IMR-90 (cell line): ENCODE measurements around the gene VDAC2. TPM values are rescaled to one million over a fixed set of nuclear protein-coding genes. Genes with fewer than 3 reads are reported as not detected.

ENCODE experiments used
- ATAC-seq: fragments of 200-7000 bp; cut with Tn5 transposase; 2 replicates; pipeline ENCODE4 v1.9.1; 2020; ENCODE audit warnings: low read depth, mild to moderate bottlenecking, moderate library complexity
- BruUV-seq: library from RNA; stranded (reverse); fragments of 400-500 nt; replicated peaks from 2 replicates; lab custom pipeline; 2021; lab: Mats Ljungman, UMichigan
- CTCF ChIA-PET: fragments of 300-600 bp; formaldehyde crosslinking; extraction: SDS; loops from one replicate; lab custom pipeline; 2021; ENCODE audit warnings: antibody characterized with exemption; lab: Yijun Ruan, JAX
- POLR2A ChIA-PET: fragments of 300-600 bp; sonication (Branson Sonifier 250); formaldehyde crosslinking; loops from one replicate; lab custom pipeline; 2022; ENCODE audit warnings: antibody characterized with exemption; ENCODE audit not compliant: unreplicated experiment; lab: Charles Lee
- DNase-seq: peaks from one replicate; pipeline ENCODE4 v3.0.0; 2013
- H2AFZ ChIP-seq: replicated peaks from 2 replicates; pipeline ENCODE3; 2013; ENCODE audit warnings: low read length, mild to moderate bottlenecking; ENCODE audit not compliant: poor library complexity
- H2AK5ac ChIP-seq: 2 replicates; pipeline ENCODE4 v1.6.1; 2013; ENCODE audit warnings: low read depth, low read length, inconsistent platforms
- H2AK9ac ChIP-seq: replicated peaks from 2 replicates; pipeline ENCODE3; 2013; ENCODE audit warnings: mild to moderate bottlenecking, low read depth, low read length, moderate library complexity; ENCODE audit not compliant: poor library complexity
- H2BK120ac ChIP-seq: 2 replicates; pipeline ENCODE4 v1.6.1; 2013; ENCODE audit warnings: low read depth, low read length, inconsistent platforms
- H2BK15ac ChIP-seq: 3 replicates; pipeline ENCODE4 v1.6.1; 2013; ENCODE audit warnings: low read depth, low read length, inconsistent platforms
- H2BK20ac ChIP-seq: 2 replicates; pipeline ENCODE4 v1.6.1; 2013; ENCODE audit warnings: low read depth, mild to moderate bottlenecking, inconsistent platforms, low read length, moderate library complexity
- H2BK5ac ChIP-seq: 2 replicates; pipeline ENCODE4 v1.6.1; 2013; ENCODE audit warnings: mild to moderate bottlenecking, low read depth, low read length, inconsistent platforms; ENCODE audit not compliant: poor library complexity, severe bottlenecking
- H3K14ac ChIP-seq: replicated peaks from 2 replicates; pipeline ENCODE4 v1.6.1; 2013; ENCODE audit warnings: low read depth, low read length, inconsistent platforms
- H3K18ac ChIP-seq: 2 replicates; pipeline ENCODE4 v1.6.1; 2013; ENCODE audit warnings: low read depth, low read length, control low read depth
- H3K23ac ChIP-seq: 2 replicates; pipeline ENCODE4 v1.6.1; 2013; ENCODE audit warnings: low read depth, low read length, inconsistent platforms
- H3K27ac ChIP-seq: 2 replicates; pipeline ENCODE4 v1.5.1; 2013; ENCODE audit warnings: mild to moderate bottlenecking, control low read depth, low read length; ENCODE audit not compliant: insufficient read depth
- H3K27me3 ChIP-seq: 2 replicates; pipeline ENCODE4 v1.6.1; 2013; ENCODE audit warnings: low read length; ENCODE audit not compliant: control insufficient read depth, insufficient read depth
- H3K36me3 ChIP-seq: 2 replicates; pipeline ENCODE4 v1.6.1; 2013; ENCODE audit warnings: low read length, mixed read lengths; ENCODE audit not compliant: control insufficient read depth, insufficient read depth
- H3K4ac ChIP-seq: 2 replicates; pipeline ENCODE4 v1.6.1; 2013; ENCODE audit warnings: low read depth, low read length, inconsistent platforms
- H3K4me1 ChIP-seq: 2 replicates; pipeline ENCODE4 v1.6.1; 2013; ENCODE audit warnings: low read length, mixed read lengths; ENCODE audit not compliant: control insufficient read depth, insufficient read depth
- H3K4me2 ChIP-seq: 2 replicates; pipeline ENCODE4 v1.6.1; 2013; ENCODE audit warnings: low read depth, mild to moderate bottlenecking, control low read depth, low read length, moderate library complexity
- H3K4me3 ChIP-seq: 2 replicates; pipeline ENCODE4 v1.5.1; 2013; ENCODE audit warnings: low read depth, mild to moderate bottlenecking, control low read depth, low read length, moderate library complexity; ENCODE audit not compliant: insufficient read depth
- H3K56ac ChIP-seq: 2 replicates; pipeline ENCODE4 v1.6.1; 2013; ENCODE audit warnings: low read length, inconsistent platforms; ENCODE audit not compliant: insufficient read depth; ENCODE audit errors: extremely low read depth
- H3K79me1 ChIP-seq, 2 experiments: 2 replicates each; pipeline ENCODE4 v1.6.1; 2013; ENCODE audit warnings: low read length in 2 of 2, inconsistent platforms in 1 of 2, low read depth in 1 of 2
- H3K9ac ChIP-seq: 2 replicates; pipeline ENCODE4 v1.6.1; 2013; ENCODE audit warnings: low read depth, low read length, control low read depth
- H3K9me1 ChIP-seq: 2 replicates; pipeline ENCODE4 v1.6.1; 2013; ENCODE audit warnings: low read length, inconsistent platforms; ENCODE audit not compliant: insufficient read depth
- H3K9me3 ChIP-seq: 2 replicates; pipeline ENCODE4 v1.6.1; 2013; ENCODE audit warnings: low read length; ENCODE audit not compliant: control insufficient read depth, insufficient read depth
- H4K20me1 ChIP-seq: 2 replicates; pipeline ENCODE4 v1.6.1; 2013; ENCODE audit warnings: low read length, inconsistent platforms; ENCODE audit not compliant: insufficient read depth
- H4K5ac ChIP-seq: 2 replicates; pipeline ENCODE4 v1.6.1; 2013; ENCODE audit warnings: mild to moderate bottlenecking, low read depth, low read length, control low read depth
- H4K8ac ChIP-seq, 2 experiments: 2 replicates each; pipeline ENCODE4 v1.6.1; 2013; ENCODE audit warnings: low read depth in 2 of 2, low read length in 2 of 2, control low read depth in 1 of 2, inconsistent platforms in 1 of 2
- H4K91ac ChIP-seq: 2 replicates; pipeline ENCODE4 v1.6.1; 2013; ENCODE audit warnings: low read depth, low read length, inconsistent platforms; ENCODE audit not compliant: insufficient read depth
- BHLHE40 ChIP-seq: fragments of 150-350 bp; IDR thresholded peaks from 2 replicates; pipeline ENCODE4 v1.6.1; 2016; ENCODE audit warnings: mild to moderate bottlenecking, low read depth, low read length
- CEBPB ChIP-seq: IDR thresholded peaks from 2 replicates; pipeline ENCODE4 v1.6.1; 2012; ENCODE audit warnings: low read depth, low read length, improper control_type of control experiment
- CHD1 ChIP-seq: IDR thresholded peaks from 2 replicates; pipeline ENCODE4 v1.6.1; 2012; ENCODE audit warnings: low read depth, low read length, improper control_type of control experiment
- FOS ChIP-seq: fragments of 150-350 bp; IDR thresholded peaks from 2 replicates; pipeline ENCODE4 v1.6.1; 2016; ENCODE audit warnings: low read depth, low read length
- MAFK ChIP-seq: IDR thresholded peaks from 2 replicates; pipeline ENCODE4 v1.6.1; 2012; ENCODE audit warnings: low read depth, low read length, improper control_type of control experiment
- MAZ ChIP-seq: IDR thresholded peaks from 2 replicates; pipeline ENCODE4 v1.6.1; 2012; ENCODE audit warnings: low read depth, mild to moderate bottlenecking, low read length, improper control_type of control experiment, moderate library complexity, borderline replicate concordance
- MXI1 ChIP-seq: IDR thresholded peaks from 2 replicates; pipeline ENCODE4 v1.6.1; 2012; ENCODE audit warnings: low read depth, mild to moderate bottlenecking, low read length, moderate library complexity, borderline replicate concordance
- POLR2A ChIP-seq: IDR thresholded peaks from 2 replicates; pipeline ENCODE4 v1.6.1; 2012; ENCODE audit warnings: mild to moderate bottlenecking, low read depth, low read length
- RAD21 ChIP-seq: IDR thresholded peaks from 2 replicates; pipeline ENCODE4 v1.6.1; 2012; ENCODE audit warnings: low read length, improper control_type of control experiment
- RFX5 ChIP-seq: IDR thresholded peaks from 2 replicates; pipeline ENCODE4 v1.8.0; 2012; ENCODE audit warnings: low read depth, mild to moderate bottlenecking, low read length, moderate library complexity
- SMC3 ChIP-seq: fragments of 150-350 bp; IDR thresholded peaks from 2 replicates; pipeline ENCODE4 v1.6.1; 2016; ENCODE audit warnings: low read depth, mild to moderate bottlenecking, antibody characterized with exemption, low read length, moderate library complexity
- WGBS, 2 experiments: methylation state at CpG; one replicate each; pipeline versions ENCODE4 v1.1.5 to v1.1.7; 2013; ENCODE audit warnings: missing lambda C conversion rate in 2 of 2; ENCODE audit not compliant: insufficient read length in 1 of 2; ENCODE audit errors: extremely low coverage in 2 of 2; 5-methylcytosine and 5-hydroxymethylcytosine counted together
- dilution Hi-C: fragments of 300-500 bp; cut with HindIII; formaldehyde crosslinking; loops from one replicate; pipeline ENCODE4 v1.14.3; 2018; ENCODE audit warnings: low sequenced_read_pairs; ENCODE audit not compliant: unreplicated experiment
- in situ Hi-C: fragments of 300-500 bp; cut with MboI; formaldehyde crosslinking; loops from 3 replicates; pipeline ENCODE4 v1.14.3; 2019; ENCODE audit warnings: low sequenced_read_pairs, inconsistent platforms, mixed read lengths
- intact Hi-C: fragments of 100-400 bp; cut with micrococcal nuclease; formaldehyde crosslinking; loops from 2 replicates; pipeline ENCODE4 v1.10.0; 2022
- polyA plus RNA-seq, 3 experiments: library from polyadenylated mRNA; depleted of rRNA; stranded (reverse); fragments of >200 nt; gene quantifications; 2 replicates each; pipeline ENCODE4 v1.2.3, GENCODE V29; 2012; ENCODE audit warnings: low replicate concordance in 1 of 3
- total RNA-seq: library from RNA; depleted of rRNA; stranded (reverse); fragments of >200 nt; gene quantifications from 2 replicates; pipeline ENCODE4 v1.2.3, GENCODE V29; 2012
- TF ChIP-seq, protein P1 (sequence below): conservative IDR thresholded peaks from 2 replicates; pipeline ENCODE4 v1.5.1; 2012; ENCODE audit warnings: mild to moderate bottlenecking, low read depth, low read length, improper control_type of control experiment
- TF ChIP-seq, protein P2 (sequence below): fragments of 150-350 bp; IDR thresholded peaks from 2 replicates; pipeline ENCODE4 v1.6.1; 2016; ENCODE audit warnings: low read depth, mild to moderate bottlenecking, low read length, moderate library complexity, borderline replicate concordance
- TF ChIP-seq, protein P3 (sequence below): fragments of 150-350 bp; IDR thresholded peaks from 2 replicates; pipeline ENCODE4 v1.6.1; 2017; ENCODE audit warnings: mild to moderate bottlenecking, antibody characterized with exemption, low read length, low read depth

VDAC2 gene
- total and polyA plus RNA-seq, 2 of the 4 experiments (the other 2 are of a cell fraction) = 122 to 139 TPM

DNA sequence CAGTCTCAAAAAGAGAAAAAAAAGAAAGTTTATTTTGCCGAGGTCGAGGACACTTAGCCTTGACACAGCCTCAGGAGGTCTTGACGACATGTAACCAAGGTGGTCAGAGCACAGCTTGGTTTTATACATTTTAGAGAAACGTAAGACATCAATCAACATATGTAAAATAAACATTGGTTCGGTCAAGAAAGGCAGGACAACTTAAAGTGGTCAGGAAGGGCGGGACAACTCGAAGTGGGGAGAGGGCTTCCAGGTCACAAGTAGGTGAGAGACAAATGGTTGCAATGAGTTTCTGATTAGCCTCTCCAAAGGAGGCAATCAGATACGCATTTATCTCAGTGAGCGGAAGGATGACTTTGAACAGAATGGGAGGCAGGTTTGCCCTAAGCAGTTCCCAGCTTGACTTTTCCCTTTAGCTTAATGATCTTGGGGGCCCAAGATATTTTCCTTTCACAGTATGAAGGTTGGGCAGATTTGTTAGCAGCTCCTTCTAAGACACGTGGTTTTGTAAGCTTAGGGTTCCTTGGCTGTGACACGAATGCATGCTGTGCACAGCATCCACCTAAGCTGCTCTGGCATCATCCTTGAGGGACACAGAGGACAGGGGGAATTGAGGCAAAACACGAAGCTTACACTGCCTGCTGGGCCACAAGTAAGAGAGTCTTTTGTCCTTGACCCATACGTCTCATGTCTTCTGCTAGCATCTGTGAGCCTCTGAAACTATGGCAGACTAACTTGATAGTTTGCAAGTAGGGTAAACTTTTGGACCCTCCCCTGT lies 3.3 kb upstream of the VDAC2 start:
- ChIA-PET POLR2A (interaction anchor here (0.6 kb wide), 1 partner anchor 24 kb away, joined by 3 read pairs; no protein-coding TSS in a partner anchor), CTCF (no interaction called here)
- peak overlapping the region; percentile 62 for H4K5ac ChIP-seq
- H3K9ac ChIP-seq = no peak overlapping the region
- peak overlapping the region; percentile 36; the same call in 1 of the 2 replicates for H4K91ac ChIP-seq
- H2AFZ ChIP-seq = peak overlapping the region; percentile 4
- peak overlapping the region; percentile 68 for H2BK120ac ChIP-seq
- peaks cover 9% of the 10 kb centered on the region for H4K20me1 ChIP-seq
- BruUV-seq = no TSS peak
- H2BK20ac ChIP-seq = peak overlapping the region; percentile 12
- peaks cover 18% of the 10 kb centered on the region for H3K4me1 ChIP-seq
- H3K9me3 ChIP-seq = no peaks in the 10 kb centered on the region
- peak overlapping the region; percentile 6; the same call in 1 of the 2 replicates for H3K23ac ChIP-seq
- peak overlapping the region; percentile 53 for H2BK5ac ChIP-seq
- intact Hi-C loops = no loop called here
- peaks cover 17% of the 10 kb centered on the region for H3K9me1 ChIP-seq
- H3K27ac ChIP-seq = peak overlapping the region; percentile 28; the same call in 1 of the 2 replicates
- H3K4me2 ChIP-seq = no peak overlapping the region
- peaks cover 0 to 11% of the 10 kb centered on the region in 2 experiments; a peak in 1 of 4 replicates for H3K79me1 ChIP-seq
- H3K4ac ChIP-seq = peak overlapping the region; percentile 68
- peak overlapping the region; percentile 81; the same call in 2 of the 3 replicates for H2BK15ac ChIP-seq
- peak overlapping the region; percentile 6 to 68; a peak in 1 of 4 replicates for H4K8ac ChIP-seq
- H2AK9ac ChIP-seq = peak overlapping the region; percentile 74
- dilution Hi-C loops = no loop called here
- WGBS, 2 experiments = 20% methylated on average over 1 of the region's 13 CpGs; no CpG with 5 or more reads in 1 of the 2 experiments
- H2AK5ac ChIP-seq = peak overlapping the region; percentile 94
- peaks cover under 1% of the 10 kb centered on the region for H3K36me3 ChIP-seq
- no peak overlapping the region for H3K4me3 ChIP-seq
- peak overlapping the region; percentile 56 for H3K14ac ChIP-seq
- no peak for ATAC-seq
- in situ Hi-C loops = no loop called here
- peak overlapping the region; percentile 74 for H3K18ac ChIP-seq
- H3K56ac ChIP-seq = 0 out of 2 replicates have a peak overlapping the region, but pooled peaks have one; percentile 27
- no peaks in the 10 kb centered on the region for H3K27me3 ChIP-seq
- no peak for DNase-seq
- TF ChIP-seq, protein P1, sequence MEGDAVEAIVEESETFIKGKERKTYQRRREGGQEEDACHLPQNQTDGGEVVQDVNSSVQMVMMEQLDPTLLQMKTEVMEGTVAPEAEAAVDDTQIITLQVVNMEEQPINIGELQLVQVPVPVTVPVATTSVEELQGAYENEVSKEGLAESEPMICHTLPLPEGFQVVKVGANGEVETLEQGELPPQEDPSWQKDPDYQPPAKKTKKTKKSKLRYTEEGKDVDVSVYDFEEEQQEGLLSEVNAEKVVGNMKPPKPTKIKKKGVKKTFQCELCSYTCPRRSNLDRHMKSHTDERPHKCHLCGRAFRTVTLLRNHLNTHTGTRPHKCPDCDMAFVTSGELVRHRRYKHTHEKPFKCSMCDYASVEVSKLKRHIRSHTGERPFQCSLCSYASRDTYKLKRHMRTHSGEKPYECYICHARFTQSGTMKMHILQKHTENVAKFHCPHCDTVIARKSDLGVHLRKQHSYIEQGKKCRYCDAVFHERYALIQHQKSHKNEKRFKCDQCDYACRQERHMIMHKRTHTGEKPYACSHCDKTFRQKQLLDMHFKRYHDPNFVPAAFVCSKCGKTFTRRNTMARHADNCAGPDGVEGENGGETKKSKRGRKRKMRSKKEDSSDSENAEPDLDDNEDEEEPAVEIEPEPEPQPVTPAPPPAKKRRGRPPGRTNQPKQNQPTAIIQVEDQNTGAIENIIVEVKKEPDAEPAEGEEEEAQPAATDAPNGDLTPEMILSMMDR = no peak
- TF ChIP-seq, protein P2, sequence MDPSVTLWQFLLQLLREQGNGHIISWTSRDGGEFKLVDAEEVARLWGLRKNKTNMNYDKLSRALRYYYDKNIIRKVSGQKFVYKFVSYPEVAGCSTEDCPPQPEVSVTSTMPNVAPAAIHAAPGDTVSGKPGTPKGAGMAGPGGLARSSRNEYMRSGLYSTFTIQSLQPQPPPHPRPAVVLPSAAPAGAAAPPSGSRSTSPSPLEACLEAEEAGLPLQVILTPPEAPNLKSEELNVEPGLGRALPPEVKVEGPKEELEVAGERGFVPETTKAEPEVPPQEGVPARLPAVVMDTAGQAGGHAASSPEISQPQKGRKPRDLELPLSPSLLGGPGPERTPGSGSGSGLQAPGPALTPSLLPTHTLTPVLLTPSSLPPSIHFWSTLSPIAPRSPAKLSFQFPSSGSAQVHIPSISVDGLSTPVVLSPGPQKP = no peak
- TF ChIP-seq MAZ (no peak), CHD1 (no peak), BHLHE40 (no peak), FOS (no peak), SMC3 (no peak), MXI1 (no peak), POLR2A (no peak), CEBPB (no peak), RFX5 (no peak), RAD21 (no peak), MAFK (no peak)
- TF ChIP-seq, protein P3, sequence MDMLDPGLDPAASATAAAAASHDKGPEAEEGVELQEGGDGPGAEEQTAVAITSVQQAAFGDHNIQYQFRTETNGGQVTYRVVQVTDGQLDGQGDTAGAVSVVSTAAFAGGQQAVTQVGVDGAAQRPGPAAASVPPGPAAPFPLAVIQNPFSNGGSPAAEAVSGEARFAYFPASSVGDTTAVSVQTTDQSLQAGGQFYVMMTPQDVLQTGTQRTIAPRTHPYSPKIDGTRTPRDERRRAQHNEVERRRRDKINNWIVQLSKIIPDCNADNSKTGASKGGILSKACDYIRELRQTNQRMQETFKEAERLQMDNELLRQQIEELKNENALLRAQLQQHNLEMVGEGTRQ = no peak
